Superior temporal gyrus (tissue), 1 donor: ENCODE data around the gene SNUPN.

Source experiments
- DNase-seq: peaks from one replicate; pipeline ENCODE4 v3.0.0-alpha.2; 2016; ENCODE audit errors: extremely low spot score

The SNUPN gene

GRCh38 chr15:75654201-75654907 lies 28.8 kb upstream of the SNUPN start:
- no peak for DNase-seq

GRCh38 chr15:75653347-75653913 lies 27.9 kb upstream of the SNUPN start:
- no peak for DNase-seq

GRCh38 chr15:75651810-75652543 lies 26.5 kb upstream of the SNUPN start:
- DNase-seq, result no peak

- no peak for DNase-seq
These were observed 25.6 kb upstream of the SNUPN start for GRCh38 chr15:75650908-75651809.

GRCh38 chr15:75649848-75650247 lies 24.3 kb upstream of the SNUPN start:
- no peak for DNase-seq

GRCh38 chr15:75649045-75649761 lies 23.7 kb upstream of the SNUPN start:
- no peak for DNase-seq

GRCh38 chr15:75648156-75649000 lies 22.9 kb upstream of the SNUPN start:
- DNase-seq, result peak; percentile 18

GRCh38 chr15:75647370-75648155 lies 22.0 kb upstream of the SNUPN start, which contains the start of gene SNX33:
Gene SNX33, plus strand, starts transcription at chr15:75647912. Its CDS starts 1,191 bp downstream, at chr15:75649103.
- peak; percentile 33 for DNase-seq

GRCh38 chr15:75646944-75647364 lies 21.4 kb upstream of the SNUPN start:
- DNase-seq, result peak; percentile 31

GRCh38 chr15:75646112-75646943 lies 20.8 kb upstream of the SNUPN start:
- no peak for DNase-seq

GRCh38 chr15:75644376-75644775 lies 18.9 kb upstream of the SNUPN start:
- DNase-seq, result no peak

- DNase-seq, result no peak
These were observed 16.1 kb upstream of the SNUPN start for GRCh38 chr15:75641603-75642002.

- DNase-seq, result no peak
These were observed 15.6 kb upstream of the SNUPN start for GRCh38 chr15:75641179-75641503.

GRCh38 chr15:75640483-75641178 lies 15.1 kb upstream of the SNUPN start:
- peak; percentile 57 for DNase-seq

GRCh38 chr15:75639709-75640482 lies 14.4 kb upstream of the SNUPN start, which contains the start of gene IMP3:
Gene IMP3, minus strand, starts transcription at chr15:75640224. Its CDS starts 56 bp downstream, at chr15:75640168.
- peak; percentile 99 for DNase-seq

GRCh38 chr15:75639191-75639708 lies 13.7 kb upstream of the SNUPN start:
- peak; percentile 64 for DNase-seq
